Smooth muscle cell (in vitro differentiated cells): Measurements from ENCODE around the gene MAP3K7CL. TPM values are rescaled to one million over a fixed set of nuclear protein-coding genes. Genes with fewer than 3 reads are reported as not detected.

ENCODE experiments used
- DNase-seq: peaks from one replicate; lab custom pipeline; 2025; ENCODE audit not compliant: unreplicated experiment; lab: John Stamatoyannopoulos, UW
- H2AFZ ChIP-seq: fragments of 200-600 bp; sonication (generic); 2 replicates; pipeline ENCODE4 v1.6.0; 2016; ENCODE audit warnings: antibody characterized with exemption, low read depth, mild to moderate bottlenecking
- H3F3A ChIP-seq: fragments of 200-600 bp; sonication (generic); 2 replicates; pipeline ENCODE4 v1.6.0; 2017; ENCODE audit warnings: antibody characterized with exemption, low read depth
- H3K27ac ChIP-seq: fragments of 200-600 bp; sonication (generic); 2 replicates; pipeline ENCODE4 v1.5.1; 2016; ENCODE audit warnings: low read depth, mild to moderate bottlenecking
- H3K27me3 ChIP-seq: fragments of 200-600 bp; sonication (generic); 2 replicates; pipeline ENCODE4 v1.6.1; 2016; ENCODE audit warnings: low read depth, mild to moderate bottlenecking
- H3K36me3 ChIP-seq: fragments of 200-600 bp; sonication (generic); 2 replicates; pipeline ENCODE4 v1.5.1; 2016; ENCODE audit warnings: low read depth
- H3K4me1 ChIP-seq: fragments of 200-600 bp; sonication (generic); 2 replicates; pipeline ENCODE4 v1.5.1; 2016; ENCODE audit warnings: low read depth
- H3K4me2 ChIP-seq: fragments of 200-600 bp; sonication (generic); 2 replicates; pipeline ENCODE4 v1.6.0; 2016; ENCODE audit warnings: mild to moderate bottlenecking
- H3K4me3 ChIP-seq: fragments of 200-600 bp; sonication (generic); 2 replicates; pipeline ENCODE4 v1.5.1; 2016; ENCODE audit warnings: mild to moderate bottlenecking
- H3K79me2 ChIP-seq: fragments of 200-600 bp; sonication (generic); 2 replicates; pipeline ENCODE4 v1.6.0; 2016; ENCODE audit warnings: low read depth, mild to moderate bottlenecking
- H3K9ac ChIP-seq: fragments of 200-600 bp; sonication (generic); 2 replicates; pipeline ENCODE4 v1.6.0; 2016; ENCODE audit warnings: low read depth
- H3K9me3 ChIP-seq: fragments of 200-600 bp; sonication (generic); replicated peaks from 2 replicates; pipeline ENCODE4 v1.5.1; 2016; ENCODE audit warnings: low read depth
- H4K20me1 ChIP-seq: fragments of 200-600 bp; sonication (generic); 2 replicates; pipeline ENCODE4 v1.6.0; 2016; ENCODE audit warnings: low read depth
- CTCF ChIP-seq: fragments of 200-600 bp; sonication (generic); IDR thresholded peaks from 2 replicates; pipeline ENCODE4 v1.5.1; 2017; ENCODE audit warnings: borderline replicate concordance, mild to moderate bottlenecking, antibody characterized with exemption; ENCODE audit not compliant: insufficient read depth, poor library complexity, severe bottlenecking
- WGBS: methylation state at CpG from one replicate; pipeline ENCODE4 v1.1.7; 2016; ENCODE audit warnings: low lambda C conversion rate; 5-methylcytosine and 5-hydroxymethylcytosine counted together
- polyA plus RNA-seq: library from polyadenylated mRNA; unstranded; fragments of >200 nt; fragmentation: Nextera tagmentation; extraction: Ambion mirVana; gene quantifications from 2 replicates; pipeline ENCODE4 v1.2.1, GENCODE V29; 2016
- total RNA-seq: library from RNA; depleted of rRNA; stranded (reverse); fragments of >200 nt; gene quantifications from 2 replicates; pipeline ENCODE4 v1.2.3, GENCODE V29; 2014

Gene MAP3K7CL
- total and polyA plus RNA-seq, 2 experiments from 2014 or later: 1.3 to 3.7 TPM

GRCh38 chr21:29215709-29216108, 85.3 kb downstream of the MAP3K7CL start:
- H3F3A ChIP-seq: peaks cover 12% of the 10 kb centered on the region
- no peaks in the 10 kb centered on the region for H3K27me3 ChIP-seq
- H3K4me1 ChIP-seq: no peaks in the 10 kb centered on the region
- H2AFZ ChIP-seq: peak overlapping the region; percentile 10
- no peaks in the 10 kb centered on the region for H3K79me2 ChIP-seq
- no peaks in the 10 kb centered on the region for H3K36me3 ChIP-seq
- 27% methylated on average over 2 of the region's 2 CpGs for WGBS
- H3K4me2 ChIP-seq: no peak overlapping the region
- H3K9ac ChIP-seq: no peak overlapping the region
- peak overlapping the region; percentile 88 for H3K27ac ChIP-seq
- no peak overlapping the region for H3K4me3 ChIP-seq
- TF ChIP-seq CTCF: no peak
- no peaks in the 10 kb centered on the region for H3K9me3 ChIP-seq
- no peak for DNase-seq
- no peaks in the 10 kb centered on the region for H4K20me1 ChIP-seq

- 18% methylated on average over 4 of the region's 4 CpGs for WGBS
- Histone ChIP-seq H3K27ac (peak overlapping the region; percentile 88), H2AFZ (no peak overlapping the region), H3K4me3 (no peak overlapping the region), H3K4me2 (peak overlapping the region; percentile 53), H3K79me2 (no peaks in the 10 kb centered on the region), H3K9me3 (no peaks in the 10 kb centered on the region), H3K9ac (peak overlapping the region; percentile 42), H3K27me3 (no peaks in the 10 kb centered on the region), H3K36me3 (no peaks in the 10 kb centered on the region), H3F3A (peaks cover 12% of the 10 kb centered on the region), H4K20me1 (no peaks in the 10 kb centered on the region), H3K4me1 (no peaks in the 10 kb centered on the region)
- TF ChIP-seq CTCF: no peak
- no peak for DNase-seq
These were observed 87.4 kb downstream of the MAP3K7CL start for GRCh38 chr21:29217818-29218291.

- no peak for TF ChIP-seq CTCF
- H3K4me1 ChIP-seq: no peaks in the 10 kb centered on the region
- DNase-seq: no peak
- peak overlapping the region; percentile 26 for H2AFZ ChIP-seq
- no peaks in the 10 kb centered on the region for H3K79me2 ChIP-seq
- H4K20me1 ChIP-seq: no peaks in the 10 kb centered on the region
- H3K9ac ChIP-seq: peak overlapping the region; percentile 42
- peaks cover 12% of the 10 kb centered on the region for H3F3A ChIP-seq
- no peaks in the 10 kb centered on the region for H3K36me3 ChIP-seq
- H3K4me3 ChIP-seq: no peak overlapping the region
- peak overlapping the region; percentile 88 for H3K27ac ChIP-seq
- no peaks in the 10 kb centered on the region for H3K27me3 ChIP-seq
- 83% methylated on average over 1 of the region's 1 CpG for WGBS
- peak overlapping the region; percentile 53 for H3K4me2 ChIP-seq
- H3K9me3 ChIP-seq: no peaks in the 10 kb centered on the region
These were observed 88.3 kb downstream of the MAP3K7CL start for GRCh38 chr21:29218749-29219148.

GRCh38 chr21:29219165-29219770, 88.8 kb downstream of the MAP3K7CL start:
- Histone ChIP-seq H3K79me2 (no peaks in the 10 kb centered on the region), H3K4me1 (no peaks in the 10 kb centered on the region), H3K9ac (no peak overlapping the region), H3K27me3 (no peaks in the 10 kb centered on the region), H3K4me3 (no peak overlapping the region), H3K4me2 (peak overlapping the region; percentile 53), H3K9me3 (no peaks in the 10 kb centered on the region), H2AFZ (peak overlapping the region; percentile 26), H3F3A (peaks cover 12% of the 10 kb centered on the region), H4K20me1 (no peaks in the 10 kb centered on the region), H3K27ac (peak overlapping the region; percentile 88), H3K36me3 (no peaks in the 10 kb centered on the region)
- WGBS: 80% methylated on average over 8 of the region's 8 CpGs
- no peak for DNase-seq
- no peak for TF ChIP-seq CTCF
